ENCODE data around the gene TOMM40.

DNA sequence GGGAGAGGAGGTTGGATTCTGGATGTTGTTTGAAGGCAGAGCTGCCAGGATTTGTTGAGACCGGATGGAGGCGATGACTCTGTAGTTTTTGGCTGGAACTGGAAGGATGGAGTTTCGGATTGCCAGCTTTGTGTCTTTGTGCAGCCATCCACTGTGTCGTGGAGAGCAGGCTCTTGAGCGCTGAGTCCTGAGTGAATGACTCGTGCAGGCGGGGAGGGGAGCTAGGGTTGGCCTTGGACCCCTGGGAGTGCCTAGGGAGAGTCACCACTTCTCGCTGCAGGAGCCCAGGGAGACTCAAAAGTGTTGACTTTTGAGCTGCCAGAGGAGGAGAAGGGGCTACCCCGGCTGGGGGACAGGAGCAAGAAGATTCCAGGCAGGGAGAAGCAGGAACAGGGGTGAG lies 3.9 kb downstream of the TOMM40 start:
- TF ChIP-seq, protein P1, sequence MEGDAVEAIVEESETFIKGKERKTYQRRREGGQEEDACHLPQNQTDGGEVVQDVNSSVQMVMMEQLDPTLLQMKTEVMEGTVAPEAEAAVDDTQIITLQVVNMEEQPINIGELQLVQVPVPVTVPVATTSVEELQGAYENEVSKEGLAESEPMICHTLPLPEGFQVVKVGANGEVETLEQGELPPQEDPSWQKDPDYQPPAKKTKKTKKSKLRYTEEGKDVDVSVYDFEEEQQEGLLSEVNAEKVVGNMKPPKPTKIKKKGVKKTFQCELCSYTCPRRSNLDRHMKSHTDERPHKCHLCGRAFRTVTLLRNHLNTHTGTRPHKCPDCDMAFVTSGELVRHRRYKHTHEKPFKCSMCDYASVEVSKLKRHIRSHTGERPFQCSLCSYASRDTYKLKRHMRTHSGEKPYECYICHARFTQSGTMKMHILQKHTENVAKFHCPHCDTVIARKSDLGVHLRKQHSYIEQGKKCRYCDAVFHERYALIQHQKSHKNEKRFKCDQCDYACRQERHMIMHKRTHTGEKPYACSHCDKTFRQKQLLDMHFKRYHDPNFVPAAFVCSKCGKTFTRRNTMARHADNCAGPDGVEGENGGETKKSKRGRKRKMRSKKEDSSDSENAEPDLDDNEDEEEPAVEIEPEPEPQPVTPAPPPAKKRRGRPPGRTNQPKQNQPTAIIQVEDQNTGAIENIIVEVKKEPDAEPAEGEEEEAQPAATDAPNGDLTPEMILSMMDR (IDR thresholded peaks at IDR 0.05): no peak
- no peak for TF ChIP-seq POLR2AphosphoS5 (IDR thresholded peaks at IDR 0.05)

Measured in esophagus muscularis mucosa (tissue), 3 donors.